Activated effector memory CD4-positive, alpha-beta T cell treated with Interleukin-2 at 50 U/mL for 16 hours (primary cell): ENCODE measurements around the gene NFATC1.
"Not testable (repeated sequence)": the region's sequence is repeated elsewhere in the genome, so short reads cannot be mapped to it uniquely, and the experiment has no call there.

Experiments used
- DNase-seq: peaks from one replicate; pipeline ENCODE4 v3.0.0-alpha.2; 2020

Gene NFATC1

GRCh38 chr18:79493801-79494211, 98.1 kb downstream of the NFATC1 start:
- no peak for DNase-seq

- no peak for DNase-seq
Observed at GRCh38 chr18:79494936-79495335, 99.2 kb downstream of the NFATC1 start.

GRCh38 chr18:79495591-79496071, 99.9 kb downstream of the NFATC1 start:
- DNase-seq: no peak

- no peak for DNase-seq
Observed at GRCh38 chr18:79496237-79496977, 100.7 kb downstream of the NFATC1 start.

GRCh38 chr18:79496978-79497637, 101.4 kb downstream of the NFATC1 start:
- DNase-seq: no peak

GRCh38 chr18:79497638-79498081, 101.9 kb downstream of the NFATC1 start:
- DNase-seq: no peak

- DNase-seq: no peak
Observed at GRCh38 chr18:79498662-79499061, 102.9 kb downstream of the NFATC1 start.

- DNase-seq: no peak
Observed at GRCh38 chr18:79501006-79501405, 105.3 kb downstream of the NFATC1 start.

- no peak for DNase-seq
Observed at GRCh38 chr18:79502782-79503181, 107.1 kb downstream of the NFATC1 start.

- no peak for DNase-seq
Observed at GRCh38 chr18:79503406-79503805, 107.7 kb downstream of the NFATC1 start.

GRCh38 chr18:79504034-79504433, 108.3 kb downstream of the NFATC1 start:
- no peak for DNase-seq

- not testable (repeated sequence) for DNase-seq
Observed at GRCh38 chr18:79504495-79504894, 108.8 kb downstream of the NFATC1 start.

- not testable (repeated sequence) for DNase-seq
Observed at GRCh38 chr18:79505465-79505864, 109.7 kb downstream of the NFATC1 start.

- DNase-seq: no peak
Observed at GRCh38 chr18:79506191-79507075, 110.7 kb downstream of the NFATC1 start.

- DNase-seq: no peak
Observed at GRCh38 chr18:79507076-79507545, 111.4 kb downstream of the NFATC1 start.

GRCh38 chr18:79507546-79508480, 112.1 kb downstream of the NFATC1 start:
- DNase-seq: no peak

- DNase-seq: no peak
Observed at GRCh38 chr18:79508565-79509535, 113.1 kb downstream of the NFATC1 start.

- DNase-seq: no peak
Observed at GRCh38 chr18:79509536-79509930, 113.8 kb downstream of the NFATC1 start.

- no peak for DNase-seq
Observed at GRCh38 chr18:79510046-79510685, 114.4 kb downstream of the NFATC1 start.

GRCh38 chr18:79510731-79511241, 115.1 kb downstream of the NFATC1 start:
- no peak for DNase-seq
